ENCODE data around the gene TBC1D8.

Gene TBC1D8

GRCh38 chr2:100989666-100990065, 161.5 kb downstream of the TBC1D8 start:
- Histone ChIP-seq H3K4me3 (ENCODE audit: low read length) (no peak overlapping the region), H3K27me3 (replicated peaks; ENCODE audit: control insufficient read depth, insufficient read depth, low read length) (no peaks in the 10 kb centered on the region), H3K9me3 (ENCODE audit: control insufficient read depth, low read length) (no peaks in the 10 kb centered on the region)

DNA sequence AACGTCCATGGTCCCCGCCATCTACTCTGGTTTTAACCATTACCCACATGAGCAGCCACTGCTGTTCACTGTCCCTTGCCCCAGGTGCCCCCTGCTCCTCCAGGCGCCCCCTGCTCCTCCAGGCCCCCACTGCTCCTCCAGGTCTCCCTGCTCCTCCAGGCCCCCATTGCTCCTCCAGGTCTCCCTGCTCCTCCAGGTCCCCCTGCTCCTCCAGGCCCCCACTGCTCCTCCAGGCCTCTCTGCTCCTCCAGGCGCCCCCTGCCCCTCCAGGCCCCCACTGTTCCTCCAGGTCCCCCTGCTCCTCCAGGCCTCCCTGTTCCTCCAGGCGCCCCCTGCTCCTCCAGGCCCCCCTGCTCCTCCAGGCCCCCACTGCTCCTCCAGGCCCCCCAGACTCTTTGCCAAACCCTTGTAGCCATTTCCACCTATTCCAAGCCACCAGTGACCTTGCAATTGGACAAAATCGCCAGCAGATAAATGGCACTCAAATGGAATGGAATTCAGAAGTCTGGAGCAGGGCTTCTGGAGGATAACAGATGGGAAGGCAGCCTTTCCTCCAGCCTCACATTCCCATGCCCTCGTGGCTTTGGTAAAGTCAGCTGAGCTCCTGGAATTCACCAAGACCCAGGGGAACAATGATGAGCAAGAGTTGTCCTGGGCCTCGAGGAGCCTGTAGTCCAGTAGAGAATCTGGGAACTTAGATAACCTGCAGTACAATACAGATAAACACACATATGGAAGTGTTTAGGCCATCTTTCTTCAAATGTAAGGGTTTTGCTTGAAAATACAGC, 162.4 kb downstream of the TBC1D8 start:
- Histone ChIP-seq H3K9me3 (ENCODE audit: control insufficient read depth, low read length) (no peaks in the 10 kb centered on the region), H3K4me1 (ENCODE audit: control insufficient read depth, insufficient read depth, low read length) (peaks cover 12% of the 10 kb centered on the region), H3K9ac (ENCODE audit: low read length) (no peak overlapping the region), H3K27me3 (replicated peaks; ENCODE audit: control insufficient read depth, insufficient read depth, low read length) (no peaks in the 10 kb centered on the region), H3K4me3 (ENCODE audit: low read length) (no peak overlapping the region), H3K36me3 (ENCODE audit: control insufficient read depth, insufficient read depth, low read length, severe bottlenecking) (peaks cover 36% of the 10 kb centered on the region)
- DNase-seq (ENCODE audit: low read depth) = no peak

More at GRCh38 chr2:100989666-100990065, 161.5 kb downstream of the TBC1D8 start:
- Histone ChIP-seq H3K4me1 (ENCODE audit: control insufficient read depth, insufficient read depth, low read length) (peaks cover 7% of the 10 kb centered on the region), H3K9ac (ENCODE audit: low read length) (no peak overlapping the region), H3K36me3 (ENCODE audit: control insufficient read depth, insufficient read depth, low read length, severe bottlenecking) (peaks cover 45% of the 10 kb centered on the region)
- no peak for DNase-seq (ENCODE audit: low read depth)

- Histone ChIP-seq H3K36me3 (ENCODE audit: control insufficient read depth, insufficient read depth, low read length, severe bottlenecking) (peaks cover 31% of the 10 kb centered on the region), H3K9ac (ENCODE audit: low read length) (no peak overlapping the region), H3K4me3 (ENCODE audit: low read length) (no peak overlapping the region), H3K4me1 (ENCODE audit: control insufficient read depth, insufficient read depth, low read length) (peaks cover 14% of the 10 kb centered on the region), H3K27me3 (replicated peaks; ENCODE audit: control insufficient read depth, insufficient read depth, low read length) (no peaks in the 10 kb centered on the region), H3K9me3 (ENCODE audit: control insufficient read depth, low read length) (no peaks in the 10 kb centered on the region)
- DNase-seq (ENCODE audit: low read depth) = no peak
These were observed 163.2 kb downstream of the TBC1D8 start for GRCh38 chr2:100987974-100988373.

DNA sequence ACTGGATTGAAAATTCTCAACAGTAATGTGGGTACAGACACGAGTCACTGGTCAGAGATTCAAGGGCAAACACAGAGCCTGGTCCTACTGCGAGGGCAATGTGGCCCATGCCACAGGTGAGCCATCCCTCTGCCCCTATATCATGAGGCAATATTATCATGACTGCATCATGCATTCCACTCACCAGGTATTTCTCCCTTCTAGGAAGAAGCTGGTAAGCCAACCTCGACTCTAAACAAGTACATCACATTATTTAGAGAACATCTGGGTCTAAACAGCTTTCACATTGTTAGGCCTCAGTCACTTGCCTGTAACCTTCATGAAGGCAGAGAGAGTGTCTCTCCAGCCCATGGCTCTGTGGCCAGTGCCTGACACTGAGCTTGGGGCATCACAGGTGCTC, 163.6 kb downstream of the TBC1D8 start:
- Histone ChIP-seq H3K36me3 (ENCODE audit: control insufficient read depth, insufficient read depth, low read length, severe bottlenecking) (peaks cover 34% of the 10 kb centered on the region), H3K9ac (ENCODE audit: low read length) (no peak overlapping the region), H3K4me1 (ENCODE audit: control insufficient read depth, insufficient read depth, low read length) (peaks cover 14% of the 10 kb centered on the region), H3K27me3 (replicated peaks; ENCODE audit: control insufficient read depth, insufficient read depth, low read length) (no peaks in the 10 kb centered on the region), H3K9me3 (ENCODE audit: control insufficient read depth, low read length) (no peaks in the 10 kb centered on the region), H3K4me3 (ENCODE audit: low read length) (no peak overlapping the region)
- no peak for DNase-seq (ENCODE audit: low read depth)

- Histone ChIP-seq H3K9me3 (ENCODE audit: control insufficient read depth, low read length) (no peaks in the 10 kb centered on the region), H3K36me3 (ENCODE audit: control insufficient read depth, insufficient read depth, low read length, severe bottlenecking) (peaks cover 34% of the 10 kb centered on the region), H3K4me3 (ENCODE audit: low read length) (no peak overlapping the region), H3K27me3 (replicated peaks; ENCODE audit: control insufficient read depth, insufficient read depth, low read length) (no peaks in the 10 kb centered on the region), H3K4me1 (ENCODE audit: control insufficient read depth, insufficient read depth, low read length) (peaks cover 14% of the 10 kb centered on the region), H3K9ac (ENCODE audit: low read length) (no peak overlapping the region)
- DNase-seq (ENCODE audit: low read depth) = no peak
These were observed 165.0 kb downstream of the TBC1D8 start for GRCh38 chr2:100986157-100986556.

DNA sequence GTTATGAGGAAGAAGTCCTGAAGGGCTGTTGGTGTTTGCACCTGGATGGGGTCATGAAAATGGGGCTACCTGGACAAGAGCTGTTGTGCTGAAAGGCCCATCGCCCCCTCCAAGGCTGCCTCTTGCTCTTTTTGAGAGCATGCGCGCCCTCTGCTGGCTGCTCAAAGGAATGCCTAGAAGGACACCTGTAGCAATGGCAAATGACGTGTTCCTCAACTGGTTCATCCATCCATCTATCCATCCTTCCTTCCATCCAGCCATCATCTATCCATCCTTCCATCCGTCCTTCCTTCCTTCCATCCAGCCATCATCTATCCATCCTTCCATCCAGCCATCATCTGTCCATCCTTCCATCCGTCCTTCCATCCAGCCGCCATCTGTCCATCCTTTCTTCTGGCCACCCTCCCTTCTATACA, 166.3 kb downstream of the TBC1D8 start:
- Histone ChIP-seq H3K36me3 (ENCODE audit: control insufficient read depth, insufficient read depth, low read length, severe bottlenecking) (peaks cover 34% of the 10 kb centered on the region), H3K4me1 (ENCODE audit: control insufficient read depth, insufficient read depth, low read length) (peaks cover 17% of the 10 kb centered on the region), H3K9ac (ENCODE audit: low read length) (no peak overlapping the region), H3K4me3 (ENCODE audit: low read length) (no peak overlapping the region), H3K27me3 (replicated peaks; ENCODE audit: control insufficient read depth, insufficient read depth, low read length) (no peaks in the 10 kb centered on the region), H3K9me3 (ENCODE audit: control insufficient read depth, low read length) (no peaks in the 10 kb centered on the region)
- DNase-seq (ENCODE audit: low read depth) = peak; percentile 87

- H3K9ac ChIP-seq (ENCODE audit: low read length) = no peak overlapping the region
- H3K4me3 ChIP-seq (ENCODE audit: low read length) = no peak overlapping the region
- no peaks in the 10 kb centered on the region for H3K27me3 ChIP-seq (replicated peaks; ENCODE audit: control insufficient read depth, insufficient read depth, low read length)
- peaks cover 10% of the 10 kb centered on the region for H3K4me1 ChIP-seq (ENCODE audit: control insufficient read depth, insufficient read depth, low read length)
- H3K9me3 ChIP-seq (ENCODE audit: control insufficient read depth, low read length) = no peaks in the 10 kb centered on the region
- peaks cover 42% of the 10 kb centered on the region for H3K36me3 ChIP-seq (ENCODE audit: control insufficient read depth, insufficient read depth, low read length, severe bottlenecking)
- no peak for DNase-seq (ENCODE audit: low read depth)
These were observed 167.4 kb downstream of the TBC1D8 start for GRCh38 chr2:100983684-100984310.

DNA sequence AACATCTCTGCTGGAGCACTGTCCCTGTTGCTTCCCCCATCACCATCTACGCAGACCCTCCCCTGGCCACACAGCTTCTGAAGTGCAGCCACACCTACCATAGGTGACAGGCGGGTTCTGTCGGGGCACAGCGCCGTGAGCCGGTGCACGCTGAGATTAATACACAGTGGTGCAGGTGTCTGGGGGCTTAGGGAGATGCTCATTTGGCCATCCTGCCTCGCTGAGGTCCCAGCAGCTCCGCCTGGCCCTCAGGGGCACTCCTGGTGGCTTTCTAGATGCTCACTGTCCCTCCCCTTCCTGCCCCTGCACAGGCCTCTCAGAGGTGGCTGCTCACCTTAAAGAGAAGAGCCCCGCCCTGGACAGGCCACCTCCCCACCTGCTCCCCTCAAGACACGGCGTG, 168.0 kb downstream of the TBC1D8 start:
- no peak overlapping the region for H3K9ac ChIP-seq (ENCODE audit: low read length)
- H3K4me3 ChIP-seq (ENCODE audit: low read length) = no peak overlapping the region
- peaks cover 46% of the 10 kb centered on the region for H3K36me3 ChIP-seq (ENCODE audit: control insufficient read depth, insufficient read depth, low read length, severe bottlenecking)
- H3K27me3 ChIP-seq (replicated peaks; ENCODE audit: control insufficient read depth, insufficient read depth, low read length) = no peaks in the 10 kb centered on the region
- H3K9me3 ChIP-seq (ENCODE audit: control insufficient read depth, low read length) = no peaks in the 10 kb centered on the region
- no peak for DNase-seq (ENCODE audit: low read depth)
- peaks cover 10% of the 10 kb centered on the region for H3K4me1 ChIP-seq (ENCODE audit: control insufficient read depth, insufficient read depth, low read length)

DNA sequence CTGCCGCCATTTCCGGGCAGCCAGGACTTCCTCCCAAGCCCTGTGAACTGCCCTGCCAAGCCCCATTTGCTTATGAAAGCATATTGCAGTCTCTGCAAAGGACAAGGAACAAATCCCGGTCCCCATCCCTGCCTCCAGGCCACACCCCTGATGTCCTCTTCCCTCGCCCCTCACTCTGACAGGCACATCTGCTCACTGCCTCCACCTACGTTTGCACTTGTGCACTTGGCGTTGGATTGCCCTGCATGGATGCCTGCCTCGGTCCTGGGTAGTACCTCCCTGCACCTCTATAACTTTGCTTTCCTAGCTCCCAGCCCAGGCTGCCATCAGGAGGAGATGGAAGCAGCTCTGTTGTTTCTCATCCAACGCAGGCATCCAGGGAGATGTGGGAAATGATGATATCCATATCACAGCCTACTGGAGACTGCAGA, 168.7 kb downstream of the TBC1D8 start:
- H3K27me3 ChIP-seq (replicated peaks; ENCODE audit: control insufficient read depth, insufficient read depth, low read length) = no peaks in the 10 kb centered on the region
- no peak overlapping the region for H3K9ac ChIP-seq (ENCODE audit: low read length)
- H3K4me3 ChIP-seq (ENCODE audit: low read length) = no peak overlapping the region
- DNase-seq (ENCODE audit: low read depth) = no peak
- peaks cover 46% of the 10 kb centered on the region for H3K36me3 ChIP-seq (ENCODE audit: control insufficient read depth, insufficient read depth, low read length, severe bottlenecking)
- peaks cover 10% of the 10 kb centered on the region for H3K4me1 ChIP-seq (ENCODE audit: control insufficient read depth, insufficient read depth, low read length)
- no peaks in the 10 kb centered on the region for H3K9me3 ChIP-seq (ENCODE audit: control insufficient read depth, low read length)

DNA sequence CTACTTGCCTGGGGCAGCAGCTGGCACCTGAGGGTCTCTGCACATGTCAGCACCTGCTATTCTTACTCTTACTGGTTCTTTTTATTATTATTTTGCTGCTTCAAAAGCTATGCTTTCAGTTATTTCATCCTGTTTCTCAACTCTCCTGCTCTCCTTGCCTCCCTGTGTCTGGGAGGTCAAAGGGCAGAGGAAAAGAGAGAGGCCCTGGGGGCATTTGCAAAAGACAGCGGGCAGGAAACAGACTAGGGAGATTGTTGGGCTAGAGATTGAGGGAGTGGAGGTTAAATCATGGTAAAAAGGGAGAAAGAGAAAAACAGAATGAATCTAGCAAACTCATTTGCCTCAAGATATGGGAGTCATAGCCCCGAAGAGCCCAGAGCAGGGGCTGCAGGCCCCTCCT, 170.2 kb downstream of the TBC1D8 start:
- no peak overlapping the region for H3K4me3 ChIP-seq (ENCODE audit: low read length)

DNA sequence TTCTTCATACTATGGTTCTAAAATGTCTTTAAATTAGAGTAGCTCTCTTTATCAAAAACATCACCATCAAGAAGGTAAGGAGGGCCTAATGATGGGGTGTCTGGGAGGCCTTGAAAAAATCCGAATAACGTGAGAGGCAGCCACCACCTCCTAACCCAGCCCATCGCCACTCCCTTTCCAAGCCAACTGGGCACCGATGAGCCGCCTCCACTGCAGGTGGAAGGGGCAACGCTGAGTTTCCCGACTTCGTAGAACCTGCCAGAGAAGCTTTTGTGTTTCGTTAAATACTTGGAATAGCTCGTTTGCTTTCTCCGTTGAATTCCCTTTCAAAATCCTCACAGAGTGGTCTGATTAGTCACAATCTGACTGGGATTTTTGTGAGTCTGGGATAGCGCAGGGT, 171.1 kb downstream of the TBC1D8 start:
- Histone ChIP-seq H3K36me3 (ENCODE audit: control insufficient read depth, insufficient read depth, low read length, severe bottlenecking) (peaks cover 65% of the 10 kb centered on the region), H3K27me3 (replicated peaks; ENCODE audit: control insufficient read depth, insufficient read depth, low read length) (no peaks in the 10 kb centered on the region), H3K9me3 (ENCODE audit: control insufficient read depth, low read length) (no peaks in the 10 kb centered on the region), H3K4me1 (ENCODE audit: control insufficient read depth, insufficient read depth, low read length) (peaks cover 10% of the 10 kb centered on the region), H3K4me3 (ENCODE audit: low read length) (no peak overlapping the region), H3K9ac (ENCODE audit: low read length) (no peak overlapping the region)
- DNase-seq (ENCODE audit: low read depth) = no peak

More for the DNA sequence above, 170.2 kb downstream of the TBC1D8 start:
- Histone ChIP-seq H3K9ac (ENCODE audit: low read length) (no peak overlapping the region), H3K36me3 (ENCODE audit: control insufficient read depth, insufficient read depth, low read length, severe bottlenecking) (peaks cover 56% of the 10 kb centered on the region), H3K9me3 (ENCODE audit: control insufficient read depth, low read length) (no peaks in the 10 kb centered on the region), H3K4me1 (ENCODE audit: control insufficient read depth, insufficient read depth, low read length) (peaks cover 10% of the 10 kb centered on the region), H3K27me3 (replicated peaks; ENCODE audit: control insufficient read depth, insufficient read depth, low read length) (no peaks in the 10 kb centered on the region)
- no peak for DNase-seq (ENCODE audit: low read depth)
